Sigmoid colon (tissue), 7 donors: ENCODE data around the gene EEPD1. TPM values are rescaled to one million over a fixed set of nuclear protein-coding genes. Genes with fewer than 3 reads are reported as not detected.

Source experiments
- DNase-seq: peaks from one replicate; pipeline ENCODE4 v3.0.0-alpha.2; 2019
- H3K27ac ChIP-seq, 4 donors: fragments of 200-600 bp; sonication (generic); one replicate each; pipeline ENCODE4 v1.5.1; 2016 to 2019; ENCODE audit warnings: mild to moderate bottlenecking in 1 of 4
- H3K27me3 ChIP-seq, 3 donors: fragments of 200-600 bp; sonication (generic); one replicate each; pipeline ENCODE4 v1.5.1; 2019; ENCODE audit warnings: mild to moderate bottlenecking in 1 of 3
- H3K36me3 ChIP-seq, 4 donors: fragments of 200-600 bp; sonication (generic); one replicate each; pipeline ENCODE4 v1.5.1; 2016 to 2019
- H3K4me1 ChIP-seq, 4 donors: fragments of 200-600 bp; sonication (generic); one replicate each; pipeline ENCODE4 v1.5.1; 2017 to 2019
- H3K4me3 ChIP-seq, 4 donors: fragments of 200-600 bp; sonication (generic); one replicate each; pipeline ENCODE4 v1.5.1; 2017 to 2019; ENCODE audit warnings: mild to moderate bottlenecking in 2 of 4, moderate library complexity in 1 of 4
- H3K9me3 ChIP-seq, 4 donors: fragments of 200-600 bp in 3 of 4; sonication (generic) in 3 of 4; one replicate each; pipeline versions ENCODE4 v1.5.1 to v1.6.1; 2013 to 2019
- CTCF ChIP-seq, 4 experiments: fragments of 450-650 bp in 3 of 4; fragments of 200-600 bp in 1 of 4; IDR thresholded peaks; one replicate each; pipeline ENCODE4 v1.5.1; 2016 to 2019; ENCODE audit warnings: antibody characterized with exemption in 4 of 4, mild to moderate bottlenecking in 3 of 4, moderate library complexity in 2 of 4
- EP300 ChIP-seq, 4 donors: sonication (generic); formaldehyde crosslinking; IDR thresholded peaks; one replicate each; pipeline ENCODE4 v1.6.1; 2017; ENCODE audit warnings: antibody characterized with exemption in 4 of 4
- POLR2A ChIP-seq, 2 donors: fragments of 450-650 bp; IDR thresholded peaks; one replicate each; pipeline ENCODE4 v1.6.1; 2016; ENCODE audit warnings: antibody characterized with exemption in 2 of 2, mild to moderate bottlenecking in 2 of 2, moderate library complexity in 2 of 2
- POLR2AphosphoS5 ChIP-seq, 4 donors: sonication (generic); formaldehyde crosslinking; IDR thresholded peaks; one replicate each; pipeline ENCODE4 v1.6.1; 2017; ENCODE audit warnings: antibody characterized with exemption in 4 of 4
- WGBS, 2 donors: extraction: QIAGEN DNeasy Blood & Tissue Kit; methylation state at CpG; one replicate each; pipeline ENCODE4 v1.1.7; 2013; 5-methylcytosine and 5-hydroxymethylcytosine counted together
- intact Hi-C: fragments of 100-400 bp; cut with DNase I; formaldehyde crosslinking; loops from one replicate; pipeline ENCODE4 v1.15.1; 2023
- polyA plus RNA-seq, 3 donors: library from polyadenylated mRNA; stranded (reverse); fragments of 200-250 nt; gene quantifications; one replicate each; pipeline ENCODE4 v1.2.3, GENCODE V29; 2013
- total RNA-seq, 4 donors: library from RNA; depleted of rRNA; stranded (reverse); fragments of >200 nt; gene quantifications; one replicate each; pipeline ENCODE4 v1.1.0, GENCODE V29; 2016
- donor health status: healthy with polysubstance abuse.
- donor health status: Bipolar disorder and iron deficiency.
- donor health status: healthy.

The EEPD1 gene
- total and polyA plus RNA-seq, 7 donors = 6.6 to 18.1 (median 14.3) TPM

GRCh38 chr7:36261019-36261754, 108.1 kb downstream of the EEPD1 start:
- no peaks in the 10 kb centered on the region for H3K27me3 ChIP-seq
- no peak overlapping the region for H3K4me3 ChIP-seq
- H3K27ac ChIP-seq = peak overlapping the region in 3 of 4 donors; percentile 70 to 86 (median 77)
- H3K4me1 ChIP-seq = peaks cover 0 to 88% (median 79%) of the 10 kb centered on the region in 4 donors
- intact Hi-C loops = loop anchor here (5.0 kb wide), 1 partner anchor 104 kb away; no protein-coding TSS in a partner anchor
- TF ChIP-seq POLR2AphosphoS5 (IDR thresholded peaks at IDR 0.05) (peak in 1 of 4 donors; percentile 61), CTCF (IDR thresholded peaks at IDR 0.05) (no peak)
- DNase-seq = no peak
- WGBS, 2 donors = 61 to 65% methylated on average over 2 of the region's 2 CpGs
- no peaks in the 10 kb centered on the region for H3K9me3 ChIP-seq
- H3K36me3 ChIP-seq = no peaks in the 10 kb centered on the region

- no peak for DNase-seq
- Histone ChIP-seq H3K9me3 (no peaks in the 10 kb centered on the region), H3K36me3 (no peaks in the 10 kb centered on the region), H3K27me3 (no peaks in the 10 kb centered on the region), H3K27ac (peak overlapping the region in 3 of 4 donors; percentile 70 to 86 (median 77)), H3K4me3 (no peak overlapping the region), H3K4me1 (peaks cover 0 to 92% (median 82%) of the 10 kb centered on the region in 4 donors)
- intact Hi-C loops = loop anchor here (5.0 kb wide), 1 partner anchor 105 kb away; no protein-coding TSS in a partner anchor
- no peak for TF ChIP-seq POLR2AphosphoS5 (IDR thresholded peaks at IDR 0.05)
- no peak for TF ChIP-seq POLR2A (IDR thresholded peaks at IDR 0.05)
- no peak for TF ChIP-seq EP300 (IDR thresholded peaks at IDR 0.05)
- TF ChIP-seq CTCF (IDR thresholded peaks at IDR 0.05) = no peak
- WGBS, 2 donors = 48 to 75% methylated on average over 5 of the region's 5 CpGs
Observed at GRCh38 chr7:36262309-36263094, 109.4 kb downstream of the EEPD1 start.

GRCh38 chr7:36263095-36263484, 110.0 kb downstream of the EEPD1 start:
- TF ChIP-seq POLR2A (IDR thresholded peaks at IDR 0.05) (no peak), CTCF (IDR thresholded peaks at IDR 0.05) (no peak), POLR2AphosphoS5 (IDR thresholded peaks at IDR 0.05) (no peak), EP300 (IDR thresholded peaks at IDR 0.05) (no peak)
- WGBS, 2 donors = 88 to 92% methylated on average over 5 of the region's 5 CpGs
- H3K27me3 ChIP-seq = no peaks in the 10 kb centered on the region
- no peak for DNase-seq
- H3K27ac ChIP-seq = peak overlapping the region; percentile 58 to 86 (median 71)
- H3K9me3 ChIP-seq = no peaks in the 10 kb centered on the region
- intact Hi-C loops = loop anchor here (5.0 kb wide), 1 partner anchor 106 kb away; no protein-coding TSS in a partner anchor
- peaks cover 0 to 86% (median 78%) of the 10 kb centered on the region in 4 donors for H3K4me1 ChIP-seq
- no peaks in the 10 kb centered on the region for H3K36me3 ChIP-seq
- no peak overlapping the region for H3K4me3 ChIP-seq

- Histone ChIP-seq H3K4me3 (no peak overlapping the region), H3K9me3 (no peaks in the 10 kb centered on the region), H3K27me3 (no peaks in the 10 kb centered on the region), H3K36me3 (no peaks in the 10 kb centered on the region), H3K4me1 (peaks cover 0 to 86% (median 78%) of the 10 kb centered on the region in 4 donors), H3K27ac (peak overlapping the region; percentile 58 to 86 (median 71))
- TF ChIP-seq CTCF (IDR thresholded peaks at IDR 0.05) = no peak
- TF ChIP-seq EP300 (IDR thresholded peaks at IDR 0.05) = peak in 2 of 4 donors; percentile 18 to 54
- TF ChIP-seq POLR2A (IDR thresholded peaks at IDR 0.05) = no peak
- peak; percentile 50 to 92 (median 80) for TF ChIP-seq POLR2AphosphoS5 (IDR thresholded peaks at IDR 0.05)
- WGBS, 2 donors = 71 to 81% methylated on average over 7 of the region's 7 CpGs
- DNase-seq = peak; percentile 86
- intact Hi-C loops = loop anchor here (1.0 to 5.0 kb wide), 2 partner anchors 37 to 107 kb away; no protein-coding TSS in a partner anchor
Observed at GRCh38 chr7:36264123-36264801, 111.2 kb downstream of the EEPD1 start.
